HEK293 (cell line): Measurements from ENCODE around the gene CENPH.

Source experiments
- GLI2 ChIP-seq: fragments of 450-650 bp; formaldehyde crosslinking; IDR thresholded peaks from 2 replicates; pipeline ENCODE4; 2017; ENCODE audit warnings: missing biosample characterization, missing genetic modification characterization, low read depth, borderline replicate concordance
- KLF10 ChIP-seq: fragments of 450-650 bp; IDR thresholded peaks from 2 replicates; pipeline ENCODE4 v1.5.1; 2018; ENCODE audit warnings: missing biosample characterization, mild to moderate bottlenecking, missing genetic modification characterization
- MEIS1 ChIP-seq: sonication (generic); formaldehyde crosslinking; IDR thresholded peaks from 2 replicates; pipeline ENCODE4 v1.8.1; 2022; ENCODE audit warnings: missing genetic modification reagents, mild to moderate bottlenecking, borderline replicate concordance
- REPIN1 ChIP-seq: fragments of 450-650 bp; formaldehyde crosslinking; IDR thresholded peaks from 2 replicates; pipeline ENCODE4 v1.5.1; 2017; ENCODE audit warnings: missing biosample characterization, missing genetic modification characterization, low read depth
- ZBTB8A ChIP-seq: fragments of 450-650 bp; formaldehyde crosslinking; IDR thresholded peaks from 2 replicates; pipeline ENCODE4 v1.5.1; 2016; ENCODE audit warnings: missing biosample characterization, missing genetic modification characterization
- ZFHX2 ChIP-seq: fragments of 450-650 bp; formaldehyde crosslinking; conservative IDR thresholded peaks from 2 replicates; pipeline ENCODE4 v1.5.1; 2016; ENCODE audit warnings: missing biosample characterization, missing genetic modification characterization
- ZFP37 ChIP-seq: fragments of 450-650 bp; formaldehyde crosslinking; IDR thresholded peaks from 2 replicates; pipeline ENCODE4 v1.5.1; 2016; ENCODE audit warnings: missing biosample characterization, missing genetic modification characterization
- ZFP41 ChIP-seq: fragments of 450-650 bp; formaldehyde crosslinking; IDR thresholded peaks from 2 replicates; pipeline ENCODE4 v1.5.1; 2016; ENCODE audit warnings: missing biosample characterization, missing genetic modification characterization, borderline replicate concordance
- ZFP69B ChIP-seq: fragments of 450-650 bp; formaldehyde crosslinking; IDR thresholded peaks from 2 replicates; pipeline ENCODE4 v1.5.1; 2016; ENCODE audit warnings: missing biosample characterization, missing genetic modification characterization
- ZNF133 ChIP-seq: fragments of 450-650 bp; formaldehyde crosslinking; IDR thresholded peaks from 2 replicates; pipeline ENCODE4 v1.5.1; 2016; ENCODE audit warnings: missing biosample characterization, missing genetic modification characterization
- ZNF214 ChIP-seq: fragments of 450-650 bp; formaldehyde crosslinking; IDR thresholded peaks from 2 replicates; pipeline ENCODE4 v1.5.1; 2017; ENCODE audit warnings: missing biosample characterization, mild to moderate bottlenecking, missing genetic modification characterization, borderline replicate concordance
- ZNF223 ChIP-seq: fragments of 450-650 bp; formaldehyde crosslinking; IDR thresholded peaks from 2 replicates; pipeline ENCODE4 v1.5.1; 2016; ENCODE audit warnings: missing biosample characterization, missing genetic modification characterization
- ZNF280D ChIP-seq: fragments of 450-650 bp; formaldehyde crosslinking; IDR thresholded peaks from 2 replicates; pipeline ENCODE4 v1.5.1; 2016; ENCODE audit warnings: missing biosample characterization, missing genetic modification characterization
- ZNF37A ChIP-seq: fragments of 450-650 bp; IDR thresholded peaks from 2 replicates; pipeline ENCODE4 v1.5.1; 2018; ENCODE audit warnings: missing biosample characterization, missing genetic modification characterization
- ZNF514 ChIP-seq: fragments of 450-650 bp; formaldehyde crosslinking; IDR thresholded peaks from 2 replicates; pipeline ENCODE4 v1.5.1; 2016; ENCODE audit warnings: missing biosample characterization, missing genetic modification characterization
- ZNF518A ChIP-seq: fragments of 450-650 bp; formaldehyde crosslinking; conservative IDR thresholded peaks from 2 replicates; pipeline ENCODE4 v1.5.1; 2016; ENCODE audit warnings: low read depth, missing biosample characterization, missing genetic modification characterization
- ZNF521 ChIP-seq: fragments of 450-650 bp; formaldehyde crosslinking; IDR thresholded peaks from 2 replicates; pipeline ENCODE4 v1.5.1; 2017; ENCODE audit warnings: missing biosample characterization, mild to moderate bottlenecking, missing genetic modification characterization
- ZNF596 ChIP-seq: fragments of 450-650 bp; IDR thresholded peaks from 2 replicates; pipeline ENCODE4 v1.5.0; 2018; ENCODE audit warnings: missing biosample characterization, mild to moderate bottlenecking, missing genetic modification characterization, moderate library complexity
- ZNF624 ChIP-seq: fragments of 450-650 bp; formaldehyde crosslinking; IDR thresholded peaks from 2 replicates; pipeline ENCODE4 v1.5.1; 2017; ENCODE audit warnings: missing biosample characterization, missing genetic modification characterization
- ZNF776 ChIP-seq: fragments of 450-650 bp; formaldehyde crosslinking; IDR thresholded peaks from 2 replicates; pipeline ENCODE4 v1.5.0; 2017; ENCODE audit warnings: missing biosample characterization, missing genetic modification characterization, borderline replicate concordance
- ZNF777 ChIP-seq: fragments of 450-650 bp; formaldehyde crosslinking; IDR thresholded peaks from 2 replicates; pipeline ENCODE4 v1.5.1; 2017; ENCODE audit warnings: missing biosample characterization, missing genetic modification characterization, borderline replicate concordance
- ZNF785 ChIP-seq: fragments of 450-650 bp; formaldehyde crosslinking; IDR thresholded peaks from 2 replicates; pipeline ENCODE4 v1.5.1; 2016; ENCODE audit warnings: missing biosample characterization, missing genetic modification characterization
- ZNF791 ChIP-seq: fragments of 450-650 bp; formaldehyde crosslinking; IDR thresholded peaks from 2 replicates; pipeline ENCODE4 v1.5.1; 2016; ENCODE audit warnings: missing biosample characterization, missing genetic modification characterization
- ZNF837 ChIP-seq: fragments of 450-650 bp; formaldehyde crosslinking; IDR thresholded peaks from 2 replicates; pipeline ENCODE4 v1.5.1; 2016; ENCODE audit warnings: missing biosample characterization, missing genetic modification characterization
- TF ChIP-seq, protein P1 (sequence below): fragments of 450-650 bp; formaldehyde crosslinking; IDR thresholded peaks from 2 replicates; pipeline ENCODE4 v1.5.1; 2016; ENCODE audit warnings: missing biosample characterization, missing genetic modification characterization
- TF ChIP-seq, protein P2 (sequence below): fragments of 450-650 bp; formaldehyde crosslinking; IDR thresholded peaks from 2 replicates; pipeline ENCODE4 v1.5.1; 2016; ENCODE audit warnings: missing biosample characterization, missing genetic modification characterization

The CENPH gene

DNA sequence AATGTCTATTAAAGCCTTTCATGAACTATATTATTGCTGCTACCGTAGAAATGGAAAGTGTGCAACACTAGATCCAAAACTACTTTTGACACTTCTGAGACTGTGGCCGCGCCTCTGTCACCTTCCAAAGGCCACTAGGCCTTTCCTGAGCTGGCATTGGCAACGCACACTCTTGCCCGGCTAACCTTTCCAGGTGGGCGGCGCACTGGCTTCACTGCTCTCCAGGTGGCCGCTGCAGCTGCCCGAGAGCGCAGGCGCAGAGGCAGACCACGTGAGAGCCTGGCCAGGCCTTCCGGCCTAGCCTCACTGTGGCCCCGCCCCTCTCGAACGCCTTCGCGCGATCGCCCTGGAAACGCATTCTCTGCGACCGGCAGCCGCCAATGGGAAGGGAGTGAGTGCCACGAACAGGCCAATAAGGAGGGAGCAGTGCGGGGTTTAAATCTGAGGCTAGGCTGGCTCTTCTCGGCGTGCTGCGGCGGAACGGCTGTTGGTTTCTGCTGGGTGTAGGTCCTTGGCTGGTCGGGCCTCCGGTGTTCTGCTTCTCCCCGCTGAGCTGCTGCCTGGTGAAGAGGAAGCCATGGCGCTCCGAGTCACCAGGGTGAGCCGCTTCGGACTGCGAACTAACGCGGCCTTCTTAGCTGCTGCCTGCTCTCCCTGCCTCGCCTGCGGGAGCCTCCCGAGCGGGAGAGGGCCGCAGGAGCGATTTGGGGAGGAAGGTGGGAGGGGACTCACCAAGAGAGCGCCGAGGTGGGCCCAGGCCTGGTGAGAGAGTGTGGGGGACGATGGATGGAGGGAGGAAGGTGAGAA is 22.5 kb upstream of the CENPH start, which contains the start of gene CCNB1 (continued):
- no peak for TF ChIP-seq ZNF776 (tag by site-specific recombination)
- TF ChIP-seq ZNF777 (tag by site-specific recombination), result no peak
- no peak for TF ChIP-seq ZNF624
- TF ChIP-seq, protein P1, sequence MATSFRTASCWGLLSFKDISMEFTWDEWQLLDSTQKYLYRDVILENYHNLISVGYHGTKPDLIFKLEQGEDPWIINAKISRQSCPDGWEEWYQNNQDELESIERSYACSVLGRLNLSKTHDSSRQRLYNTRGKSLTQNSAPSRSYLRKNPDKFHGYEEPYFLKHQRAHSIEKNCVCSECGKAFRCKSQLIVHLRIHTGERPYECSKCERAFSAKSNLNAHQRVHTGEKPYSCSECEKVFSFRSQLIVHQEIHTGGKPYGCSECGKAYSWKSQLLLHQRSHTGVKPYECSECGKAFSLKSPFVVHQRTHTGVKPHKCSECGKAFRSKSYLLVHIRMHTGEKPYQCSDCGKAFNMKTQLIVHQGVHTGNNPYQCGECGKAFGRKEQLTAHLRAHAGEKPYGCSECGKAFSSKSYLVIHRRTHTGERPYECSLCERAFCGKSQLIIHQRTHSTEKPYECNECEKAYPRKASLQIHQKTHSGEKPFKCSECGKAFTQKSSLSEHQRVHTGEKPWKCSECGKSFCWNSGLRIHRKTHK (tag by site-specific recombination), result no peak
- no peak for TF ChIP-seq ZNF280D
- no peak for TF ChIP-seq ZNF791 (tag by site-specific recombination)
- no peak for TF ChIP-seq ZNF785 (tag by site-specific recombination)
- TF ChIP-seq GLI2 (tag by site-specific recombination), result no peak
- TF ChIP-seq MEIS1 (CRISPR knock-in tag), result no peak
- TF ChIP-seq ZNF596 (tag by site-specific recombination), result no peak
- peak; percentile 64; the same call in 1 of the 2 replicates for TF ChIP-seq ZFP37 (tag by site-specific recombination)
- TF ChIP-seq, protein P2, sequence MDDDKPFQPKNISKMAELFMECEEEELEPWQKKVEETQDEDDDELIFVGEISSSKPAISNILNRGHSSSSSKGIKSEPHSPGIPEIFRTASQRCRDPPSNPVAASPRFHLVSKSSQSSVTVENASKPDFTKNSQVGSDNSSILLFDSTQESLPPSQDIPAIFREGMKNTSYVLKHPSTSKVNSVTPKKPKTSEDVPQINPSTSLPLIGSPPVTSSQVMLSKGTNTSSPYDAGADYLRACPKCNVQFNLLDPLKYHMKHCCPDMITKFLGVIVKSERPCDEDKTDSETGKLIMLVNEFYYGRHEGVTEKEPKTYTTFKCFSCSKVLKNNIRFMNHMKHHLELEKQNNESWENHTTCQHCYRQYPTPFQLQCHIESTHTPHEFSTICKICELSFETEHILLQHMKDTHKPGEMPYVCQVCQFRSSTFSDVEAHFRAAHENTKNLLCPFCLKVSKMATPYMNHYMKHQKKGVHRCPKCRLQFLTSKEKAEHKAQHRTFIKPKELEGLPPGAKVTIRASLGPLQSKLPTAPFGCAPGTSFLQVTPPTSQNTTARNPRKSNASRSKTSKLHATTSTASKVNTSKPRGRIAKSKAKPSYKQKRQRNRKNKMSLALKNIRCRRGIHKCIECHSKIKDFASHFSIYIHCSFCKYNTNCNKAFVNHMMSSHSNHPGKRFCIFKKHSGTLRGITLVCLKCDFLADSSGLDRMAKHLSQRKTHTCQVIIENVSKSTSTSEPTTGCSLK, result no peak
- TF ChIP-seq ZNF514, result no peak
- TF ChIP-seq ZBTB8A, result no peak; the same call in 1 of the 2 replicates
- TF ChIP-seq ZFP41 (tag by site-specific recombination), result no peak
- peak; percentile 97 for TF ChIP-seq ZFP69B
- TF ChIP-seq ZNF133, result no peak
- TF ChIP-seq ZFHX2 (tag by site-specific recombination), result peak; percentile 62
- peak; percentile 45; the same call in 1 of the 2 replicates for TF ChIP-seq ZNF518A (tag by site-specific recombination)
- no peak for TF ChIP-seq ZNF37A (tag by site-specific recombination)
- TF ChIP-seq ZNF521 (tag by site-specific recombination), result no peak
- no peak for TF ChIP-seq ZNF837 (tag by site-specific recombination)
- no peak for TF ChIP-seq REPIN1 (tag by site-specific recombination)
- TF ChIP-seq ZNF223 (tag by site-specific recombination), result no peak
- TF ChIP-seq KLF10 (tag by site-specific recombination), result no peak
- TF ChIP-seq ZNF214, result no peak
